Mucosa of rectum (tissue), 2 donors: ENCODE results near the gene OCSTAMP.

Source experiments
- H3K27ac ChIP-seq, 2 donors: one replicate each; pipeline ENCODE4 v1.7.0; 2013; ENCODE audit warnings: inconsistent platforms in 2 of 2, low read depth in 2 of 2, low read length in 2 of 2
- H3K27me3 ChIP-seq, 2 donors: one replicate each; pipeline ENCODE4 v1.7.0; 2013; ENCODE audit warnings: low read length in 2 of 2; ENCODE audit not compliant: control insufficient read depth in 2 of 2, insufficient read depth in 2 of 2
- H3K36me3 ChIP-seq, 2 donors: one replicate each; pipeline ENCODE4 v1.7.0; 2013; ENCODE audit warnings: low read length in 2 of 2; ENCODE audit not compliant: control insufficient read depth in 2 of 2, insufficient read depth in 2 of 2
- H3K4me1 ChIP-seq, 2 donors: one replicate each; pipeline ENCODE4 v1.7.0; 2013; ENCODE audit warnings: low read length in 2 of 2, mild to moderate bottlenecking in 1 of 2; ENCODE audit not compliant: control insufficient read depth in 2 of 2, insufficient read depth in 2 of 2
- H3K4me3 ChIP-seq, 2 donors: one replicate each; pipeline ENCODE4 v1.7.0; 2013; ENCODE audit warnings: low read length in 2 of 2
- H3K9ac ChIP-seq, 2 donors: one replicate each; pipeline ENCODE4 v1.7.0; 2013; ENCODE audit warnings: low read length in 2 of 2, low read depth in 1 of 2, mild to moderate bottlenecking in 1 of 2
- H3K9me3 ChIP-seq, 2 donors: one replicate each; pipeline ENCODE4 v1.7.0; 2013; ENCODE audit warnings: low read length in 2 of 2; ENCODE audit not compliant: control insufficient read depth in 2 of 2
- donor health status: healthy.
- donor health status: Normal muscosa, but diverticular disease.

OCSTAMP gene

DNA sequence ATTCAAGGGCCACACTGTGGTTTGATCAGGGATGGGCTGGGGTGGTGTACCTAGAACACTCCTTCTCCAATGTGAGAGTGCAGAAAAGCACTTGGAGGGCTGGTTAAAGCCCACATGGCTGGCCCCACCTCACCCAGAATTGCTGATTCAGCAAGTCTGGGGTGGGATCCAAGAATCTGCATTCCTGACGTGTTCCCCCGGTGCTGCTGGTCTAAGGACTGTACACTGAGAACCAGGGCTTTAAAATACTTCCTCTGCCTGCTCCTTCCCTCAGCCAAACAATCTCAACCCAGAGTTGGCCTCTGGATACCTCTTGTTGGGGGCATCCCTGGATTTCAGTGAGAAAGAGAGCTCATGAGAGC, 13.4 kb upstream of the OCSTAMP start:
- H3K36me3 ChIP-seq = no peaks in the 10 kb centered on the region
- no peak overlapping the region for H3K27ac ChIP-seq
- H3K27me3 ChIP-seq = peaks cover 0 to 4% of the 10 kb centered on the region in 2 donors
- no peaks in the 10 kb centered on the region for H3K9me3 ChIP-seq
- H3K4me1 ChIP-seq = peaks cover 0 to 3% of the 10 kb centered on the region in 2 donors
- no peak overlapping the region for H3K4me3 ChIP-seq
- H3K9ac ChIP-seq = no peak overlapping the region

- Histone ChIP-seq H3K4me3 (no peak overlapping the region), H3K36me3 (no peaks in the 10 kb centered on the region), H3K9me3 (no peaks in the 10 kb centered on the region), H3K9ac (no peak overlapping the region), H3K27ac (no peak overlapping the region), H3K4me1 (peaks cover 0 to 3% of the 10 kb centered on the region in 2 donors), H3K27me3 (peaks cover 0 to 4% of the 10 kb centered on the region in 2 donors)
These were observed 12.9 kb upstream of the OCSTAMP start for GRCh38 chr20:46563170-46563859.

- Histone ChIP-seq H3K4me1 (peaks cover 0 to 3% of the 10 kb centered on the region in 2 donors), H3K27ac (no peak overlapping the region), H3K9ac (no peak overlapping the region), H3K36me3 (no peaks in the 10 kb centered on the region), H3K9me3 (no peaks in the 10 kb centered on the region), H3K27me3 (peaks cover 0 to 3% of the 10 kb centered on the region in 2 donors), H3K4me3 (peak overlapping the region; percentile 10 to 61)
These were observed 12.1 kb upstream of the OCSTAMP start for GRCh38 chr20:46562373-46563169.

GRCh38 chr20:46562009-46562372, 11.5 kb upstream of the OCSTAMP start:
- no peak overlapping the region for H3K9ac ChIP-seq
- H3K36me3 ChIP-seq = no peaks in the 10 kb centered on the region
- H3K27ac ChIP-seq = no peak overlapping the region
- H3K4me3 ChIP-seq = peak overlapping the region in 1 of 2 donors; percentile 61
- no peaks in the 10 kb centered on the region for H3K27me3 ChIP-seq
- peaks cover 0 to 3% of the 10 kb centered on the region in 2 donors for H3K4me1 ChIP-seq
- H3K9me3 ChIP-seq = no peaks in the 10 kb centered on the region

DNA sequence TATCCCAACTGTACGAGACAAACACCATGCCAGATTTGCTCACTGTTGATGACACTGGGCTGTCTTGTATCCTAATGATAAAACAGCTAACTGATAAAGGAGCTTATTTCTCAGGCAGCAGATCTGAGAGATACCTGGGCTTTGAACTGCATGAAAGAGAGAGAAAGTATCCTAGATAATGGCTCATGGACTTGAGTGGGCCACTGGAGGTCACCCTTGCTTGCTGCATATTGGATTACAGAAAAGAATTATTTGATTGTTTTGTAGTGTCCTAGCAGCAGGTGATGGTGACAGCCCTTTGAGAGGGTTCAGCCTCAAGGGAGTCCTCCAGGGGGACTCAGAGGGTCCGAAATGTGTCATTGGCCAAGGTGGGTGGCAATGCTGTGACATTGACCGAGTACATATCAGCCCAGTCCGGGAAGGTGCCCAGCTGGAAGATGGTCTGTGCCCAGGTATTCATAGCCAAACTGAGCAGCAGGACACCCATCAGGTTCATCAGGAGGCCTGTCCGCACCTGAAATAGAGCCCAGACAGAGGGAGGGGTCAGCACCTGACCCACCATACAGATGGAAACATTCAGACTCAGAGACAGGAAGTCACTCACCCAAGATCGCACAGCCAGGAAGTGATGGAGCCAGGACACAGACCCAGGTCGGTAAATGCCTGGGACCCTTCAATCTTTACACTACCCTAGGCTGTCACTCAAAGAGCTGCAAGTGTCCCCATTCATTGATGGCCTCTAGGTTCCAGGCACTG, 9.4 kb upstream of the OCSTAMP start:
- Histone ChIP-seq H3K27ac (no peak overlapping the region), H3K4me1 (peaks cover 0 to 3% of the 10 kb centered on the region in 2 donors), H3K27me3 (no peaks in the 10 kb centered on the region), H3K9me3 (no peaks in the 10 kb centered on the region), H3K9ac (no peak overlapping the region), H3K36me3 (no peaks in the 10 kb centered on the region), H3K4me3 (no peak overlapping the region)

- peaks cover 3% of the 10 kb centered on the region in 2 donors for H3K4me1 ChIP-seq
- H3K4me3 ChIP-seq = no peak overlapping the region
- H3K27me3 ChIP-seq = no peaks in the 10 kb centered on the region
- H3K9me3 ChIP-seq = no peaks in the 10 kb centered on the region
- H3K9ac ChIP-seq = no peak overlapping the region
- no peaks in the 10 kb centered on the region for H3K36me3 ChIP-seq
- no peak overlapping the region for H3K27ac ChIP-seq
These were observed 8.5 kb upstream of the OCSTAMP start for GRCh38 chr20:46559001-46559400.

- Histone ChIP-seq H3K9me3 (no peaks in the 10 kb centered on the region), H3K27ac (no peak overlapping the region), H3K36me3 (no peaks in the 10 kb centered on the region), H3K9ac (no peak overlapping the region), H3K27me3 (no peaks in the 10 kb centered on the region), H3K4me3 (no peak overlapping the region), H3K4me1 (peaks cover 3% of the 10 kb centered on the region in 2 donors)
These were observed 8.1 kb upstream of the OCSTAMP start for GRCh38 chr20:46558511-46558959.

GRCh38 chr20:46557231-46557956, 6.9 kb upstream of the OCSTAMP start:
- no peak overlapping the region for H3K27ac ChIP-seq
- H3K36me3 ChIP-seq = no peaks in the 10 kb centered on the region
- no peak overlapping the region for H3K4me3 ChIP-seq
- H3K9ac ChIP-seq = no peak overlapping the region
- no peaks in the 10 kb centered on the region for H3K27me3 ChIP-seq
- peaks cover 0 to 3% of the 10 kb centered on the region in 2 donors for H3K4me1 ChIP-seq
- H3K9me3 ChIP-seq = no peaks in the 10 kb centered on the region

- H3K4me1 ChIP-seq = peaks cover 0 to 3% of the 10 kb centered on the region in 2 donors
- H3K9ac ChIP-seq = no peak overlapping the region
- H3K9me3 ChIP-seq = no peaks in the 10 kb centered on the region
- peaks cover 0 to 3% of the 10 kb centered on the region in 2 donors for H3K27me3 ChIP-seq
- H3K4me3 ChIP-seq = no peak overlapping the region
- no peaks in the 10 kb centered on the region for H3K36me3 ChIP-seq
- H3K27ac ChIP-seq = no peak overlapping the region
These were observed 5.0 kb upstream of the OCSTAMP start for GRCh38 chr20:46555370-46555956.
